ENCODE measurements around the gene SSTR4. TPM values are rescaled to one million over a fixed set of nuclear protein-coding genes. Genes with fewer than 3 reads are reported as not detected.

Gene SSTR4
- total RNA-seq, 3 donors from 2014 or later, result 0.19 TPM; not detected in 2

- no peaks in the 10 kb centered on the region for H3K9me3 ChIP-seq
- no peak overlapping the region for H3K4me3 ChIP-seq
- intact Hi-C loops (cut with DNase I, micrococcal nuclease), result no loop called here
- no peak for TF ChIP-seq CTCF (IDR thresholded peaks at IDR 0.05)
- H3K4me1 ChIP-seq (ENCODE audit: low read depth), result no peaks in the 10 kb centered on the region
- ATAC-seq (no peak), DNase-seq (no peak)
- H3K36me3 ChIP-seq (ENCODE audit: low read depth), result no peaks in the 10 kb centered on the region
Observed at GRCh38 chr20:23036371-23036770, 1.3 kb downstream of the SSTR4 start.

GRCh38 chr20:23037017-23037481 is 1.9 kb downstream of the SSTR4 start:
- Histone ChIP-seq H3K4me1 (ENCODE audit: low read depth) (no peaks in the 10 kb centered on the region), H3K9me3 (no peaks in the 10 kb centered on the region), H3K36me3 (ENCODE audit: low read depth) (no peaks in the 10 kb centered on the region), H3K4me3 (no peak overlapping the region)
- intact Hi-C loops (cut with DNase I, micrococcal nuclease), result no loop called here
- ATAC-seq (no peak), DNase-seq (no peak)
- TF ChIP-seq CTCF (IDR thresholded peaks at IDR 0.05), result no peak

GRCh38 chr20:23039136-23039875 is 4.2 kb downstream of the SSTR4 start:
- no peak for TF ChIP-seq CTCF (IDR thresholded peaks at IDR 0.05)
- no peak for ATAC-seq
- Histone ChIP-seq H3K36me3 (ENCODE audit: low read depth) (no peaks in the 10 kb centered on the region), H3K4me3 (no peak overlapping the region), H3K4me1 (ENCODE audit: low read depth) (no peaks in the 10 kb centered on the region), H3K9me3 (no peaks in the 10 kb centered on the region)
- no peak for DNase-seq
- intact Hi-C loops (cut with DNase I, micrococcal nuclease), result no loop called here

- intact Hi-C loops (cut with DNase I, micrococcal nuclease), result no loop called here
- no peak for TF ChIP-seq CTCF (IDR thresholded peaks at IDR 0.05)
Observed at GRCh38 chr20:23039885-23040508, 4.9 kb downstream of the SSTR4 start.

GRCh38 chr20:23042270-23042669 is 7.2 kb downstream of the SSTR4 start:
- no peak for ATAC-seq
- Histone ChIP-seq H3K36me3 (ENCODE audit: low read depth) (no peaks in the 10 kb centered on the region), H3K9me3 (no peaks in the 10 kb centered on the region), H3K4me3 (no peak overlapping the region), H3K4me1 (ENCODE audit: low read depth) (no peaks in the 10 kb centered on the region)
- no peak for DNase-seq
- TF ChIP-seq CTCF (IDR thresholded peaks at IDR 0.05), result no peak
- intact Hi-C loops (cut with DNase I, micrococcal nuclease), result no loop called here

More at GRCh38 chr20:23039885-23040508, 4.9 kb downstream of the SSTR4 start:
- no peak for ATAC-seq
- no peaks in the 10 kb centered on the region for H3K9me3 ChIP-seq
- H3K36me3 ChIP-seq (ENCODE audit: low read depth), result no peaks in the 10 kb centered on the region
- no peaks in the 10 kb centered on the region for H3K4me1 ChIP-seq (ENCODE audit: low read depth)
- no peak overlapping the region for H3K4me3 ChIP-seq
- no peak for DNase-seq
